ENCODE data around the gene MYLK4. TPM values are rescaled to one million over a fixed set of nuclear protein-coding genes. Genes with fewer than 3 reads are reported as not detected.

Gene MYLK4
- total RNA-seq, 4 donors from 2014 or later, result 0.42 to 0.98 (median 0.52) TPM

DNA sequence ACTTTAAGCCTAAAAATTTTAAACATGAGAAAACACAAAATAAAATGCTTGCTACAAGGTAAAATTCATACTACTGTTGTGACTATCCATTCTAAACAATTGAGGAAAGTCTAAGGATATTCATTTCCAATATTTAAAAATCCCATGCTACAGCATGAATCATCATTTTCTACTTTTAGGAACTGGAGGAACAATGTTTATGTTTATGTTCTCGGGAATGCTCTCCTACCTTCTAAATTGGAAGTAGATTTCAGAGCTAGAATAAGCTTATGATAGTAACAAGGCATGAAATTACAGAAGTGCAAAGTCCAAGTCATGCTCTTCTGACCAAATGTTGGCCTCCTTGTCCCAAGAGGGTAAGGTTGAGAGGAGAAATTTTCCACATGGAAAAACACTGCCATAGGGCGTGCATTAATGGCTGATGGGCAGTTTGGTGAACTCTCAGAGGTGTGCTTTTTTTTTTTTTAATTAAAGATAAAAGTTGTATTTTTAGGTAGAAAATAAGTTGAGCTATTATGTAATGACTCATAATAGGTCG is 6.0 kb upstream of the MYLK4 start:
- Histone ChIP-seq H3K4me1 (peaks cover 0 to 4% (median 0%) of the 10 kb centered on the region in 4 donors), H3K27ac (no peak overlapping the region), H3K4me3 (no peak overlapping the region), H3K36me3 (no peaks in the 10 kb centered on the region), H3K9me3 (no peaks in the 10 kb centered on the region), H3K27me3 (no peaks in the 10 kb centered on the region)
- WGBS, 2 donors, result 73 to 76% methylated on average over 3 of the region's 3 CpGs
- TF ChIP-seq POLR2A (IDR thresholded peaks at IDR 0.05) (no peak), EP300 (IDR thresholded peaks at IDR 0.05) (no peak)
- TF ChIP-seq, protein P1, sequence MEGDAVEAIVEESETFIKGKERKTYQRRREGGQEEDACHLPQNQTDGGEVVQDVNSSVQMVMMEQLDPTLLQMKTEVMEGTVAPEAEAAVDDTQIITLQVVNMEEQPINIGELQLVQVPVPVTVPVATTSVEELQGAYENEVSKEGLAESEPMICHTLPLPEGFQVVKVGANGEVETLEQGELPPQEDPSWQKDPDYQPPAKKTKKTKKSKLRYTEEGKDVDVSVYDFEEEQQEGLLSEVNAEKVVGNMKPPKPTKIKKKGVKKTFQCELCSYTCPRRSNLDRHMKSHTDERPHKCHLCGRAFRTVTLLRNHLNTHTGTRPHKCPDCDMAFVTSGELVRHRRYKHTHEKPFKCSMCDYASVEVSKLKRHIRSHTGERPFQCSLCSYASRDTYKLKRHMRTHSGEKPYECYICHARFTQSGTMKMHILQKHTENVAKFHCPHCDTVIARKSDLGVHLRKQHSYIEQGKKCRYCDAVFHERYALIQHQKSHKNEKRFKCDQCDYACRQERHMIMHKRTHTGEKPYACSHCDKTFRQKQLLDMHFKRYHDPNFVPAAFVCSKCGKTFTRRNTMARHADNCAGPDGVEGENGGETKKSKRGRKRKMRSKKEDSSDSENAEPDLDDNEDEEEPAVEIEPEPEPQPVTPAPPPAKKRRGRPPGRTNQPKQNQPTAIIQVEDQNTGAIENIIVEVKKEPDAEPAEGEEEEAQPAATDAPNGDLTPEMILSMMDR (IDR thresholded peaks at IDR 0.05), result no peak
- no peak for DNase-seq (ENCODE audit: low spot score in 2 of 2)

DNA sequence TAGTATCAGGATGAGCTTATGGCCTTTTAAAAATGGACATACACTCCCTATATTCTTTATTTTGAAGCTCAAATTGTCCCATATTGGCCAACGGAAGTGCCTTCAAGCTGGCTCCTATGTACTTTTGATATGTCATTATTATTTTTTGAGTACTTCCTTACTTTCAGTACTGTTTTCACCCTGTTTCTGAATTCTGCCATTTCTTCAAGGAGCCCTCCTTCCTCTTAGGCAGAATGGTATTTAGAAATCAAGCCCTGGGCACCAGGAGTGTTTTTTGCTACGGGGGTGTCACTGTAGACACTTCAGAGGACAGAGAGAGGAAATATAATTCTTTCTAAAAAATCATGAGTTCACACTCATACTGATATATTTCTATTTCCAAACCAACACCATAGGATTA is 5.5 kb upstream of the MYLK4 start:
- 75 to 83% methylated on average over 2 of the region's 2 CpGs for WGBS, 2 donors
- TF ChIP-seq, protein P1 (IDR thresholded peaks at IDR 0.05), result no peak
- TF ChIP-seq EP300 (IDR thresholded peaks at IDR 0.05) (no peak), POLR2A (IDR thresholded peaks at IDR 0.05) (no peak)
- peaks cover 0 to 4% (median 0%) of the 10 kb centered on the region in 4 donors for H3K4me1 ChIP-seq
- H3K27me3 ChIP-seq, result no peaks in the 10 kb centered on the region
- H3K4me3 ChIP-seq, result no peak overlapping the region
- H3K9me3 ChIP-seq, result no peaks in the 10 kb centered on the region
- no peak for DNase-seq (ENCODE audit: low spot score in 2 of 2)
- H3K27ac ChIP-seq, result no peak overlapping the region
- no peaks in the 10 kb centered on the region for H3K36me3 ChIP-seq

DNA sequence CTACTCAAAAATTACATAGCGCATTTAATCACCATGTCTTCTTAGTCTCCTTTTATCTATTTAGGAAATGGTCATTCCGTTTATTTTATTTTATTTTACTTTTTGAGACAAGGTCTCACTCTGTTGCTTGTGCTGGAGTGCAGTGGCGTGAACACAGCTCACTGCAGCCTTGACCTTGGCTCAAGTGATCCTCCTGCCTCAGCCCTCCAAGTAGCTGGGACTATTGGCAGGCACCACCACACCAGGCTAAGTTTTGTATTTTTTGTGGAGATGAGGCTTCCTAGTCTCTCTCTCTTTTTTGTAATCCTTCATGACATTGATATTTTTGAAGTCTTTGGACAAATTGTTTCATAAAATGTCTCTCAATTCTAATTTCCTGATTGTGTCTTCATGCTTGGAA is 4.7 kb upstream of the MYLK4 start:
- Histone ChIP-seq H3K27me3 (no peaks in the 10 kb centered on the region), H3K9me3 (no peaks in the 10 kb centered on the region), H3K4me3 (no peak overlapping the region), H3K4me1 (peaks cover 0 to 4% (median 0%) of the 10 kb centered on the region in 4 donors), H3K27ac (no peak overlapping the region), H3K36me3 (no peaks in the 10 kb centered on the region)
- DNase-seq (ENCODE audit: low spot score in 2 of 2), result no peak
- WGBS, 2 donors, result 89 to 94% methylated on average over 3 of the region's 3 CpGs
- TF ChIP-seq, protein P1 (IDR thresholded peaks at IDR 0.05), result no peak
- TF ChIP-seq POLR2A (IDR thresholded peaks at IDR 0.05) (no peak), EP300 (IDR thresholded peaks at IDR 0.05) (no peak)

- H3K36me3 ChIP-seq, result no peaks in the 10 kb centered on the region
These were observed 4.2 kb upstream of the MYLK4 start for GRCh38 chr6:2754911-2755310.

GRCh38 chr6:2754393-2754792 is 3.7 kb upstream of the MYLK4 start:
- H3K4me3 ChIP-seq, result no peak overlapping the region
- no peaks in the 10 kb centered on the region for H3K27me3 ChIP-seq
- peaks cover 0 to 9% (median 2%) of the 10 kb centered on the region in 4 donors for H3K4me1 ChIP-seq
- WGBS, 2 donors, result 27 to 43% methylated on average over 3 of the region's 3 CpGs
- no peaks in the 10 kb centered on the region for H3K36me3 ChIP-seq
- H3K9me3 ChIP-seq, result no peaks in the 10 kb centered on the region
- DNase-seq (ENCODE audit: low spot score in 2 of 2), result no peak
- no peak overlapping the region for H3K27ac ChIP-seq
- no peak for TF ChIP-seq POLR2A (IDR thresholded peaks at IDR 0.05)
- TF ChIP-seq EP300 (IDR thresholded peaks at IDR 0.05), result no peak
- TF ChIP-seq, protein P1 (IDR thresholded peaks at IDR 0.05), result no peak

More at GRCh38 chr6:2754911-2755310, 4.2 kb upstream of the MYLK4 start:
- Histone ChIP-seq H3K4me3 (no peak overlapping the region), H3K27ac (no peak overlapping the region), H3K27me3 (no peaks in the 10 kb centered on the region), H3K9me3 (no peaks in the 10 kb centered on the region), H3K4me1 (peaks cover 0 to 5% (median 0%) of the 10 kb centered on the region in 4 donors)
- TF ChIP-seq POLR2A (IDR thresholded peaks at IDR 0.05), result no peak
- TF ChIP-seq EP300 (IDR thresholded peaks at IDR 0.05), result no peak
- TF ChIP-seq, protein P1 (IDR thresholded peaks at IDR 0.05), result no peak
- WGBS, 2 donors, result 85 to 94% methylated on average over 1 of the region's 1 CpG
- DNase-seq (ENCODE audit: low spot score in 2 of 2), result no peak
